ENCODE data around the gene SFMBT2. TPM values are rescaled to one million over a fixed set of nuclear protein-coding genes. Genes with fewer than 3 reads are reported as not detected.

The SFMBT2 gene
- total RNA-seq, 4 donors from 2014 or later = 7.1 to 13.2 (median 9.0) TPM

- Histone ChIP-seq H3K36me3 (no peaks in the 10 kb centered on the region), H3K4me3 (replicated peaks in 1 of 3) (no peak overlapping the region), H3K4me1 (peaks cover 0 to 11% of the 10 kb centered on the region in 2 donors), H3K9me3 (no peaks in the 10 kb centered on the region), H3K27ac (no peak overlapping the region), H3K27me3 (no peaks in the 10 kb centered on the region)
- WGBS, 2 donors = 78 to 84% methylated on average over 1 of the region's 1 CpG
- no peak for TF ChIP-seq POLR2A (IDR thresholded peaks at IDR 0.05)
- no peak for TF ChIP-seq CTCF (IDR thresholded peaks at IDR 0.05)
- DNase-seq = no peak
- intact Hi-C loops (cut with DNase I) = no loop called here
Measured at GRCh38 chr10:7403620-7404019, 7.2 kb downstream of the SFMBT2 start.

- Histone ChIP-seq H3K27me3 (no peaks in the 10 kb centered on the region), H3K36me3 (no peaks in the 10 kb centered on the region), H3K27ac (no peak overlapping the region), H3K9me3 (no peaks in the 10 kb centered on the region), H3K4me1 (peaks cover 0 to 5% of the 10 kb centered on the region in 2 donors), H3K4me3 (replicated peaks in 1 of 3) (no peak overlapping the region)
- no peak for DNase-seq
- WGBS, 2 donors = 95% methylated on average over 8 of the region's 8 CpGs
- intact Hi-C loops (cut with DNase I) = no loop called here
- TF ChIP-seq CTCF (IDR thresholded peaks at IDR 0.05) (no peak), POLR2A (IDR thresholded peaks at IDR 0.05) (no peak)
Measured at GRCh38 chr10:7401782-7402181, 9.1 kb downstream of the SFMBT2 start.

DNA sequence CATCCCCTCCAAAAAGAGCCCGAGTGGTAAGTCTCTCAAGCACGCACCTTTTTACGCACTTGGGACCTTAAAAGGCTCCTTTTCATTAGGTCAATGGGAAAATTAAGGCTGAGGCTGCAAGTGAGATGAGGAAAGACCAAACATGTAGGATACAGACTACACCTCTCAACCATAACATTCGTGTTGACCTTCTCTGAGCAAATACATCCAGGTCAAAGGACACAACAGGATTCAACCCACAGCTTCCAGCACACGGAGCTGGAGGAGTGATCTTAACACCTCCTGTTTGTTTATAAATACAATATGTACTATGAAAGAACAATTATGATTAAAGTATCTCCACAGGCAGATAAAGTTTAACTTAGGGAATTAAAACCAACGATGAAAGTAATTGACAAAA is 9.7 kb downstream of the SFMBT2 start:
- DNase-seq = no peak
- intact Hi-C loops (cut with DNase I) = no loop called here
- 90 to 91% methylated on average over 6 of the region's 6 CpGs for WGBS, 2 donors
- no peaks in the 10 kb centered on the region for H3K36me3 ChIP-seq
- no peaks in the 10 kb centered on the region for H3K9me3 ChIP-seq
- no peak overlapping the region for H3K27ac ChIP-seq
- H3K4me3 ChIP-seq (replicated peaks in 1 of 3) = no peak overlapping the region
- peaks cover 0 to 5% of the 10 kb centered on the region in 2 donors for H3K4me1 ChIP-seq
- H3K27me3 ChIP-seq = no peaks in the 10 kb centered on the region
- TF ChIP-seq POLR2A (IDR thresholded peaks at IDR 0.05) (no peak), CTCF (IDR thresholded peaks at IDR 0.05) (no peak)

- Histone ChIP-seq H3K4me1 (peaks cover 0 to 5% of the 10 kb centered on the region in 2 donors), H3K36me3 (no peaks in the 10 kb centered on the region), H3K27ac (no peak overlapping the region), H3K9me3 (no peaks in the 10 kb centered on the region), H3K4me3 (replicated peaks in 1 of 3) (no peak overlapping the region), H3K27me3 (no peaks in the 10 kb centered on the region)
- intact Hi-C loops (cut with DNase I) = no loop called here
- DNase-seq = no peak
- 85 to 87% methylated on average over 9 to 10 of the region's 10 CpGs for WGBS, 2 donors
- TF ChIP-seq CTCF (IDR thresholded peaks at IDR 0.05) = no peak
- TF ChIP-seq POLR2A (IDR thresholded peaks at IDR 0.05) = no peak
Measured at GRCh38 chr10:7400068-7400715, 10.6 kb downstream of the SFMBT2 start.

- no peaks in the 10 kb centered on the region for H3K36me3 ChIP-seq
- peaks cover 0 to 5% of the 10 kb centered on the region in 2 donors for H3K4me1 ChIP-seq
- H3K27me3 ChIP-seq = no peaks in the 10 kb centered on the region
- intact Hi-C loops (cut with DNase I) = no loop called here
- TF ChIP-seq POLR2A (IDR thresholded peaks at IDR 0.05) (no peak), CTCF (IDR thresholded peaks at IDR 0.05) (no peak)
- no peak overlapping the region for H3K27ac ChIP-seq
- 94 to 99% methylated on average over 3 of the region's 3 CpGs for WGBS, 2 donors
- no peak overlapping the region for H3K4me3 ChIP-seq (replicated peaks in 1 of 3)
- no peaks in the 10 kb centered on the region for H3K9me3 ChIP-seq
- DNase-seq = no peak
Measured at GRCh38 chr10:7399533-7399932, 11.3 kb downstream of the SFMBT2 start.
